ENCODE results near the gene HS6ST2.

Gene HS6ST2

DNA sequence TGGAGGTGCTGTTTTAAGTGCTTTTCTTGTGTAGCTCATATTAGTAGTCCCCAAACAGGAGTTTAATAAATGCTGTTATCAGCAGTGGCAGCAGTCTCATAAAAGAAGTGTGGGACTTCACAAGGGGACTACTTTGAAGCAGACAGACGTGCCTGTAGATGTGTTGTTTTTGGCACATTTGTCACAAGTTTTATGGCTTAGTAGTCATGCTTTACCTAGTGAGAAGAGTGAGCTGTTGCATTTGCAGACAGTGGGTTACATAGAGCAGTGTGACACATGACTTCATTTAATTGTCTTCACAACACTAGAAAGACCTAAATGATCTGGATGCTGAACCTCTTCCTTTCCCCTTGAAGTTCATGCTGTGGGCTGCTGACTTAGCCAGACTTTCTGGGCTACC, 320.1 kb downstream of the HS6ST2 start:
- Histone ChIP-seq H3K9me3 (ENCODE audit: control insufficient read depth in 2 of 2, low read length in 2 of 2) (peaks cover 0 to 4% of the 10 kb centered on the region in 2 donors), H3K9ac (ENCODE audit: low read depth in 1 of 2, low read length in 2 of 2) (no peak overlapping the region), H3K27me3 (ENCODE audit: control insufficient read depth in 2 of 2, insufficient read depth in 2 of 2, low read length in 2 of 2) (peaks cover 4 to 20% of the 10 kb centered on the region in 2 donors), H3K4me3 (ENCODE audit: low read length in 2 of 2) (no peak overlapping the region), H3K27ac (ENCODE audit: low read depth in 2 of 2, low read length in 2 of 2) (no peak overlapping the region), H3K4me1 (ENCODE audit: control insufficient read depth in 2 of 2, insufficient read depth in 2 of 2, low read length in 2 of 2) (no peaks in the 10 kb centered on the region), H3K36me3 (ENCODE audit: control insufficient read depth in 2 of 2, insufficient read depth in 2 of 2, low read length in 2 of 2) (no peaks in the 10 kb centered on the region)

DNA sequence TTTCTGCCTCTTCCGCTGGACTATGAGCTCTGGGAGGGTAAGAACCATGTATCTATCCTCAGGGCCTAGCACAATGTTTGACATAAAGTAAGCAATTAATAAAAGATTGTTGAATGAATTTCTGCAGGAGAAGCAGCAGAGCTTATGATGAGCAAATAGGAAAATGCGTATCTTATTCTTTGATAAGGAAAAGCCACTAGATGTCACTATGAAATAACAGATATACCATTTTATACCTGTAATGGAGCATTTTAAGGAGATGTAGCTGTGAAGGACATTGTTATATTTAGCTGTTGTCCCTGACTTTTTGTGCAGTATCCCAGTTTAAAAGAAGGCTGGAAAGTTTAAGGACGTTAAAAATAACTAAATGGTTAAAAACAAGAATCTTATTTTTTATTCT, 322.3 kb downstream of the HS6ST2 start:
- H3K9me3 ChIP-seq (ENCODE audit: control insufficient read depth in 2 of 2, low read length in 2 of 2) = peaks cover 0 to 4% of the 10 kb centered on the region in 2 donors
- H3K9ac ChIP-seq (ENCODE audit: low read depth in 1 of 2, low read length in 2 of 2) = no peak overlapping the region
- H3K4me1 ChIP-seq (ENCODE audit: control insufficient read depth in 2 of 2, insufficient read depth in 2 of 2, low read length in 2 of 2) = no peaks in the 10 kb centered on the region
- peaks cover 4 to 16% of the 10 kb centered on the region in 2 donors for H3K27me3 ChIP-seq (ENCODE audit: control insufficient read depth in 2 of 2, insufficient read depth in 2 of 2, low read length in 2 of 2)
- no peaks in the 10 kb centered on the region for H3K36me3 ChIP-seq (ENCODE audit: control insufficient read depth in 2 of 2, insufficient read depth in 2 of 2, low read length in 2 of 2)
- H3K4me3 ChIP-seq (ENCODE audit: low read length in 2 of 2) = no peak overlapping the region
- H3K27ac ChIP-seq (ENCODE audit: low read depth in 2 of 2, low read length in 2 of 2) = no peak overlapping the region

DNA sequence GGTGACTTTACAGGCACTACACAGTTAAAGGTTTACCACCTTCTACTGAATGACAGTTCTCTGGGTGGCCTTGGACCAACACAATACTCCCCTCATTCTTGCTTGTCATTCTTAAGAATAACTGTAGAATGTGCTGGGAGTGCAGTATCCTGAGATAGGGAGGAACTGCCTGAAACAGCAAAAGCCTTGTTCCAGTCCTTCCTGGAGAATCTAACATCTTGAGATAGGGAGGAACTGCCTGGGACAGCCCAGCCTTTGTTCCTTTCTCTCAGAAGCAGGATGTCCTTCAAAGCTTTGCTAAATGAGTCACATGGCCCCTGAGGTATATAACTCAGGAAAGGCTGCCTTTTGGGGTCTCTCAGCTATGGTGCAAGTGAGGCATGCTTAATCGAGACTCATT, 323.9 kb downstream of the HS6ST2 start:
- Histone ChIP-seq H3K9me3 (ENCODE audit: control insufficient read depth in 2 of 2, low read length in 2 of 2) (peaks cover 0 to 4% of the 10 kb centered on the region in 2 donors), H3K27ac (ENCODE audit: low read depth in 2 of 2, low read length in 2 of 2) (no peak overlapping the region), H3K9ac (ENCODE audit: low read depth in 1 of 2, low read length in 2 of 2) (no peak overlapping the region), H3K27me3 (ENCODE audit: control insufficient read depth in 2 of 2, insufficient read depth in 2 of 2, low read length in 2 of 2) (peaks cover 4 to 9% of the 10 kb centered on the region in 2 donors), H3K36me3 (ENCODE audit: control insufficient read depth in 2 of 2, insufficient read depth in 2 of 2, low read length in 2 of 2) (no peaks in the 10 kb centered on the region), H3K4me1 (ENCODE audit: control insufficient read depth in 2 of 2, insufficient read depth in 2 of 2, low read length in 2 of 2) (no peaks in the 10 kb centered on the region), H3K4me3 (ENCODE audit: low read length in 2 of 2) (no peak overlapping the region)

DNA sequence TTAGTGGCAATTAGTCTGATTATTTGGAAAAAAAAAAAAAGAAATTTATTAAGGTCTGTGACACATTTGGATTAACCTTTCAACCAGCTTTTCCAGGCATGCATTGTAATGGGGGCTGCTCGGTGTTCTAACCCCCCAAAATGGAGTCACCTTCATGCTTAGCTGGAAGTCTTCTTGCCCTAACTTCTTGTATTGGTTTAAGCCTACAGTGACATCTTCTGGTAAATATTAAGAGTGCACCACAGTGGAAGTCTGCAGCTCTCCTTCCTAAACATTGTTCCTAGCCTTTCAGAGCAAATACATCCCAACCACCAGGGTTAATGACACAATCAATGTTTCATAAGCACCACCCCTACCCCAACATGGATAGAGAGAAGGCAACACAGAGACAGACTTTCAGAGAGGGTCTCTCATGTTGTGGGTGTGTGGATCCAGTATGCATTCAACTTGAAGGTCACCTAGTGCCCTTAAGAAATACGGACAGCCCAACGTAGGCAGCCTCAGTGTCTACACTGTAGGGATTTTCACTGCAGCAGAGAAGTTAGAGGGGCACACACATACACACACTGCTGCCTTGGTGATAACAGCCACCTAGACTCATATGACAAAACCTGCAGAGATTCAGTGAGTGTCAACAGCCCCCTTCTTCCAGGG, 326.7 kb downstream of the HS6ST2 start:
- Histone ChIP-seq H3K4me1 (ENCODE audit: control insufficient read depth in 2 of 2, insufficient read depth in 2 of 2, low read length in 2 of 2) (no peaks in the 10 kb centered on the region), H3K27me3 (ENCODE audit: control insufficient read depth in 2 of 2, insufficient read depth in 2 of 2, low read length in 2 of 2) (peaks cover 4 to 16% of the 10 kb centered on the region in 2 donors), H3K36me3 (ENCODE audit: control insufficient read depth in 2 of 2, insufficient read depth in 2 of 2, low read length in 2 of 2) (no peaks in the 10 kb centered on the region), H3K9me3 (ENCODE audit: control insufficient read depth in 2 of 2, low read length in 2 of 2) (no peaks in the 10 kb centered on the region), H3K4me3 (ENCODE audit: low read length in 2 of 2) (no peak overlapping the region), H3K9ac (ENCODE audit: low read depth in 1 of 2, low read length in 2 of 2) (no peak overlapping the region), H3K27ac (ENCODE audit: low read depth in 2 of 2, low read length in 2 of 2) (no peak overlapping the region)

DNA sequence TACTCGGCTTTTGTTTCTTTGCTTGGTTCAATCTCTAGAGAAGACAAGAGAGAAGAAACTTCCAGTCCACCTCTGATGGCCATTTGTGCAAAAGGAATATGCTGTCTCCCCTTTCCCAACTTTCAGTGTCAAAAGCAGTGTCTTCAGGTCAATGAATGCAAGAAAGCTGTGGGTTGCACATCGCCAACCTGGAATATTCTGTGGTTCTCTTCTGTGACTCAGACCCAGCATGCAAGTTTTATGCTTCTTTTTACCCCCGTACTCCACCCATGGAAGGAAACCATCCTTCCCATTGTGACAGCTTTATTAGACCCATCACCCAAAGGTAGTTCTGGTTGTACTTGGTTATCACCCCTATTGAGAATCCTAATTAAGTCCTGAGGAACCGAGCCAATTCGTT, 334.0 kb downstream of the HS6ST2 start:
- no peak overlapping the region for H3K9ac ChIP-seq (ENCODE audit: low read depth in 1 of 2, low read length in 2 of 2)
- no peak overlapping the region for H3K4me3 ChIP-seq (ENCODE audit: low read length in 2 of 2)
- no peaks in the 10 kb centered on the region for H3K36me3 ChIP-seq (ENCODE audit: control insufficient read depth in 2 of 2, insufficient read depth in 2 of 2, low read length in 2 of 2)
- no peaks in the 10 kb centered on the region for H3K9me3 ChIP-seq (ENCODE audit: control insufficient read depth in 2 of 2, low read length in 2 of 2)
- no peak overlapping the region for H3K27ac ChIP-seq (ENCODE audit: low read depth in 2 of 2, low read length in 2 of 2)
- H3K27me3 ChIP-seq (ENCODE audit: control insufficient read depth in 2 of 2, insufficient read depth in 2 of 2, low read length in 2 of 2) = peaks cover 7 to 9% of the 10 kb centered on the region in 2 donors
- H3K4me1 ChIP-seq (ENCODE audit: control insufficient read depth in 2 of 2, insufficient read depth in 2 of 2, low read length in 2 of 2) = no peaks in the 10 kb centered on the region

DNA sequence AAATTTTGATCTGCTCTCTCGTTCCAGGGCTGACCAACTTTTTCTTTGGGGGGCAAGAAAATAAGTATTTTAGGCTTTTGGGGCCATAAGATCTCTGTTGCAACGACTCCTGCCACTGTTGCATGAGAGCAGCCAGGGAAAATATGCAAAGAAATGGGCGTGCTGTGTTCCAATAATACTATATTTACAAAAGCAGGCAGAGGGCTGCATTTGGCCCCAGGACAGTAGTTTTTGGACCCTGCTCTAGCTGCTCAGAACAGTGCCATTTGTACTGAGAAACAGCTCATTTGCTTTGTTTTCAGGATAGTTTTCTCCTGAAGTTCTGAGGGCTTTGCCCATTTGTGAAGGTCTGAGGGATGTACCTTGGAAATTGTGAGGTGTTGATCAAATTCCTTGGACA, 334.5 kb downstream of the HS6ST2 start:
- H3K27me3 ChIP-seq (ENCODE audit: control insufficient read depth in 2 of 2, insufficient read depth in 2 of 2, low read length in 2 of 2) = peaks cover 5 to 6% of the 10 kb centered on the region in 2 donors
- H3K27ac ChIP-seq (ENCODE audit: low read depth in 2 of 2, low read length in 2 of 2) = no peak overlapping the region
- H3K9me3 ChIP-seq (ENCODE audit: control insufficient read depth in 2 of 2, low read length in 2 of 2) = no peaks in the 10 kb centered on the region
- H3K4me3 ChIP-seq (ENCODE audit: low read length in 2 of 2) = no peak overlapping the region
- H3K4me1 ChIP-seq (ENCODE audit: control insufficient read depth in 2 of 2, insufficient read depth in 2 of 2, low read length in 2 of 2) = no peaks in the 10 kb centered on the region
- no peaks in the 10 kb centered on the region for H3K36me3 ChIP-seq (ENCODE audit: control insufficient read depth in 2 of 2, insufficient read depth in 2 of 2, low read length in 2 of 2)
- no peak overlapping the region for H3K9ac ChIP-seq (ENCODE audit: low read depth in 1 of 2, low read length in 2 of 2)

DNA sequence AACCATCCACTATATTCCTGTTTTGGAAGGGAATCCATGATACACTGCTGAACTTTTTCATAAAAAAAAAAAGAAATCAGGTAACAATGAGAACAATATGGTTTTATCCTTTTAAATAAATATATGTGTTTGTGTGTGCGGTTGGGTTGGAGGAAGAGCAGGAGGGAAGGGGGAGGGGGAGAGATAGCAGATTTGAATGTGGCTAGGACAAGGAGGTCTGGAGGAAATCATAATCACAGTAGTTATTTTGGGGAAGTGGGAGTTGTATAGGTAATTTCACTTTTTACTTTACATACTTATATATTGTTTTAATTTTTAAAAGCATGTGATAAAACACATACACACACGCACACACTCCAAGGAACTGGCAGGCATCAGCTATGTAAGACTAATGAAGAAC, 335.1 kb downstream of the HS6ST2 start:
- H3K27ac ChIP-seq (ENCODE audit: low read depth in 2 of 2, low read length in 2 of 2) = no peak overlapping the region
- no peaks in the 10 kb centered on the region for H3K9me3 ChIP-seq (ENCODE audit: control insufficient read depth in 2 of 2, low read length in 2 of 2)
- H3K4me1 ChIP-seq (ENCODE audit: control insufficient read depth in 2 of 2, insufficient read depth in 2 of 2, low read length in 2 of 2) = no peaks in the 10 kb centered on the region
- no peak overlapping the region for H3K4me3 ChIP-seq (ENCODE audit: low read length in 2 of 2)
- H3K9ac ChIP-seq (ENCODE audit: low read depth in 1 of 2, low read length in 2 of 2) = no peak overlapping the region
- peaks cover 3 to 6% of the 10 kb centered on the region in 2 donors for H3K27me3 ChIP-seq (ENCODE audit: control insufficient read depth in 2 of 2, insufficient read depth in 2 of 2, low read length in 2 of 2)
- H3K36me3 ChIP-seq (ENCODE audit: control insufficient read depth in 2 of 2, insufficient read depth in 2 of 2, low read length in 2 of 2) = no peaks in the 10 kb centered on the region

DNA sequence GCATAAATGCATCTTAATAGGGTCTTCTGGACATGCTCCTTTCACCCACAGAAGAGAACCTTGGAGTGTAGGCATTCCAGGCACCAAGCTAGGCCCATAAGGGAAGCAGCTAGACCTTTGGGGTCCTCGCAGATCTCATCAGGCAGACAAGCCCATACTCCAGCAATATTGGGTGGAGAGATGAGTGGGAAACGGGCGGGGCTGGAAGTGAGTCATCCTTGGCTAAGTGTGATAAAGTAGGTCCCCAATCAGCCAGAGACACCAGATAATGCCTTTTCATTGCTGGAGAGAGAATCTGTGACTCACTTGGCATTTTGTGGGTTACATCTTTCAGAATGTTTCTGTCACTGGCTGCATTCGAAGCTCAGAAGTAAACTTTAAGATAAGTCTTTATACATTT, 336.3 kb downstream of the HS6ST2 start:
- Histone ChIP-seq H3K4me3 (ENCODE audit: low read length in 2 of 2) (no peak overlapping the region), H3K27me3 (ENCODE audit: control insufficient read depth in 2 of 2, insufficient read depth in 2 of 2, low read length in 2 of 2) (peaks cover 3 to 6% of the 10 kb centered on the region in 2 donors), H3K36me3 (ENCODE audit: control insufficient read depth in 2 of 2, insufficient read depth in 2 of 2, low read length in 2 of 2) (no peaks in the 10 kb centered on the region), H3K27ac (ENCODE audit: low read depth in 2 of 2, low read length in 2 of 2) (no peak overlapping the region), H3K9me3 (ENCODE audit: control insufficient read depth in 2 of 2, low read length in 2 of 2) (no peaks in the 10 kb centered on the region), H3K9ac (ENCODE audit: low read depth in 1 of 2, low read length in 2 of 2) (no peak overlapping the region), H3K4me1 (ENCODE audit: control insufficient read depth in 2 of 2, insufficient read depth in 2 of 2, low read length in 2 of 2) (no peaks in the 10 kb centered on the region)

DNA sequence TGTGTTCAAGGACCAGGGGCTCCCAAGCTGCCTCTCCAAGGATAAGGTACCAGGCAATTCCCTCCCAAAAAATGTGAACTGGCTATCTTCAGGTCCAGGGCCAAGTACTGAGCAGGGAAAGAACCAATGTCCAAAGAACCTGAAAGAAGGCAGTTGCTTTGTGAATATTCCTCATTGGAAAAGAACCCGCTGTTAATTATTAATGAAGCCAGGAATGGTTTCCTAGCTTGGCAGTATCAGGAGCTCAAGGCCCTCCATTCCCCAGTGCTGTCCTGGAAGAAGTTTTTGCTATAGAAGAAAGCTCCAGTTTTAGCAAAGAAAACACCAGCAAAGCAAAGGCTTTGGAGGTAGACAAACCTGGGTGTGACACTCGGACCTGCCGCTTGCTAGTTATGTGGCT, 339.6 kb downstream of the HS6ST2 start:
- H3K9me3 ChIP-seq (ENCODE audit: control insufficient read depth in 2 of 2, low read length in 2 of 2) = no peaks in the 10 kb centered on the region
- no peak overlapping the region for H3K27ac ChIP-seq (ENCODE audit: low read depth in 2 of 2, low read length in 2 of 2)
- no peaks in the 10 kb centered on the region for H3K4me1 ChIP-seq (ENCODE audit: control insufficient read depth in 2 of 2, insufficient read depth in 2 of 2, low read length in 2 of 2)
- H3K4me3 ChIP-seq (ENCODE audit: low read length in 2 of 2) = no peak overlapping the region
- H3K36me3 ChIP-seq (ENCODE audit: control insufficient read depth in 2 of 2, insufficient read depth in 2 of 2, low read length in 2 of 2) = no peaks in the 10 kb centered on the region
- no peak overlapping the region for H3K9ac ChIP-seq (ENCODE audit: low read depth in 1 of 2, low read length in 2 of 2)
- H3K27me3 ChIP-seq (ENCODE audit: control insufficient read depth in 2 of 2, insufficient read depth in 2 of 2, low read length in 2 of 2) = peaks cover 3% of the 10 kb centered on the region in 2 donors

DNA sequence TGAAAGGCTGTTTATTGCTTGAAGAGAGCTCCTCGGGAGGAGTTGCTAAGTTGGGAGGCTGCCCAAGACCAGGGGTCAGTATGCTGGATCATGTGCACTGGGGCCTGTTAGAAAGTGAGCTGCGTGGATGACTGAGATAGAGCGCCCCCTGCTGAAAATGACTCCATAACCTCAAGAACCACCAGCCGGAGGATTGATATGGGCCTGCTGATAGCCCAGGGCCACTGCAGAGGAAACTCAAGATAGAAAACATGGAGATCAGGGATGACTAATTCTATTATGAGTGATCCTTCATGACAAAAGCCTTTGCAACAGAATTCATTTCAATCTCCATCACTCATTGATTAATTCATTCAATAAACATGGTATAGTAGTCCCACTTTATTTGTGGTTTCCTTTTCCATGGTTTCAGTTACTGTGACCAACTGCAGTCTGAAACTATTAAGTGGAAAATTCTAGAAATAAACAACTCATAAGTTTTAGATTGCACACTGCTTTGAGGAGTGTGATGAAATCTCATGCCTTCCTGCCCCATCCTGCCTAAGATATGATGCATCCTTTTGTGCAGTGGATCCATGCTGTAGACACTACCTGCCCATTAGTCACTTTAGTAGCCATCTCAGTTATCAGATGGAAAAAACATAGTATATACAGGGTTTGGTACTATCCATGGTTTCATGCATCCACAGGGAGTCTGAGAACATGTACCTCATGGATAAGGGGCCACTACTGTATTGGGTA, 342.9 kb downstream of the HS6ST2 start:
- no peak overlapping the region for H3K4me3 ChIP-seq (ENCODE audit: low read length in 2 of 2)
- H3K27me3 ChIP-seq (ENCODE audit: control insufficient read depth in 2 of 2, insufficient read depth in 2 of 2, low read length in 2 of 2) = peaks cover 6 to 9% of the 10 kb centered on the region in 2 donors

More for the DNA sequence above, 342.9 kb downstream of the HS6ST2 start:
- no peak overlapping the region for H3K9ac ChIP-seq (ENCODE audit: low read depth in 1 of 2, low read length in 2 of 2)
- no peaks in the 10 kb centered on the region for H3K4me1 ChIP-seq (ENCODE audit: control insufficient read depth in 2 of 2, insufficient read depth in 2 of 2, low read length in 2 of 2)
- H3K9me3 ChIP-seq (ENCODE audit: control insufficient read depth in 2 of 2, low read length in 2 of 2) = no peaks in the 10 kb centered on the region
- H3K36me3 ChIP-seq (ENCODE audit: control insufficient read depth in 2 of 2, insufficient read depth in 2 of 2, low read length in 2 of 2) = no peaks in the 10 kb centered on the region
- no peak overlapping the region for H3K27ac ChIP-seq (ENCODE audit: low read depth in 2 of 2, low read length in 2 of 2)

Measured in mucosa of rectum (tissue), 2 donors.